Mammary epithelial cell (primary cell): ENCODE results near the gene ADK.

Experiments
- CTCF ChIP-seq, 2 donors: IDR thresholded peaks in 1 of 2; conservative IDR thresholded peaks in 1 of 2; 2 replicates each; pipeline ENCODE4 v1.5.1; 2011 to 2012; ENCODE audit warnings: inconsistent platforms in 2 of 2, low read length in 2 of 2, mild to moderate bottlenecking in 2 of 2, control low read depth in 1 of 2, low read depth in 1 of 2; ENCODE audit not compliant: insufficient read depth in 1 of 2; ENCODE audit errors: extremely low read depth in 1 of 2
- EZH2 ChIP-seq: IDR thresholded peaks from 2 replicates; pipeline ENCODE4 v1.6.1; 2012; ENCODE audit warnings: low read length, inconsistent platforms, borderline replicate concordance

GRCh38 chr10:74153676-74154075 is 2.7 kb downstream of the ADK start:
- TF ChIP-seq CTCF (conservative IDR thresholded peaks at IDR 0.05 in 1 of 2, IDR thresholded peaks at IDR 0.05 in 1 of 2; ENCODE audit: extremely low read depth in 1 of 2, insufficient read depth in 1 of 2, low read depth in 1 of 2, low read length in 2 of 2): no peak
- TF ChIP-seq EZH2: no peak
